Keratinocyte (primary cell): Measurements from ENCODE around the gene MYO7B. TPM values are rescaled to one million over a fixed set of nuclear protein-coding genes. Genes with fewer than 3 reads are reported as not detected.

ENCODE experiments used
- DNase-seq: peaks from one replicate; pipeline ENCODE4 v3.0.0-alpha.2; 2011; ENCODE audit warnings: low read depth, missing footprints, low spot score
- FAIRE-seq: peaks from 2 replicates; lab custom pipeline; 2011; peaks lifted over from hg19 to GRCh38; lab: Jason Lieb, UNC
- H2AFZ ChIP-seq: 2 replicates; pipeline ENCODE4 v1.6.0; 2012; ENCODE audit warnings: low read length, control low read depth, inconsistent platforms; ENCODE audit not compliant: control insufficient read depth
- H3K27ac ChIP-seq: 2 replicates; pipeline ENCODE4 v1.5.1; 2011; ENCODE audit warnings: low read length; ENCODE audit not compliant: control insufficient read depth, insufficient read depth
- H3K27me3 ChIP-seq: 3 replicates; pipeline ENCODE4 v1.6.0; 2011; ENCODE audit warnings: low read length; ENCODE audit not compliant: control insufficient read depth, insufficient read depth; ENCODE audit errors: extremely low read depth
- H3K36me3 ChIP-seq, 2 experiments: 2 replicates in 1 of 2; 3 replicates in 1 of 2; pipeline ENCODE4 v1.5.1; 2011; ENCODE audit warnings: low read length in 2 of 2, mild to moderate bottlenecking in 1 of 2; ENCODE audit not compliant: control insufficient read depth in 2 of 2, insufficient read depth in 2 of 2; ENCODE audit errors: extremely low read depth in 1 of 2
- H3K4me1 ChIP-seq: 3 replicates; pipeline ENCODE4 v1.5.1; 2011; ENCODE audit warnings: low read length; ENCODE audit not compliant: control insufficient read depth, insufficient read depth; ENCODE audit errors: extremely low read depth
- H3K4me2 ChIP-seq: 3 replicates; pipeline ENCODE4 v1.6.0; 2011; ENCODE audit warnings: low read depth, low read length; ENCODE audit not compliant: control insufficient read depth, insufficient read depth; ENCODE audit errors: extremely low read depth
- H3K4me3 ChIP-seq, 3 experiments: fragments of 200-600 bp in 1 of 3; sonication (generic) in 1 of 3; 2 replicates in 2 of 3; 3 replicates in 1 of 3; pipeline ENCODE4 v1.5.1; 2011 to 2016; ENCODE audit warnings: low read length in 3 of 3, mild to moderate bottlenecking in 3 of 3, control low read depth in 2 of 3, inconsistent platforms in 1 of 3, low read depth in 1 of 3, mixed read lengths in 1 of 3, mixed run types in 1 of 3, moderate library complexity in 1 of 3; ENCODE audit not compliant: control insufficient read depth in 2 of 3, insufficient read depth in 2 of 3; ENCODE audit errors: extremely low read depth in 1 of 3
- H3K79me2 ChIP-seq: 2 replicates; pipeline ENCODE4 v1.6.0; 2012; ENCODE audit warnings: low read length; ENCODE audit not compliant: control insufficient read depth, insufficient read depth
- H3K9ac ChIP-seq: 3 replicates; pipeline ENCODE4 v1.6.0; 2011; ENCODE audit warnings: low read length; ENCODE audit not compliant: control insufficient read depth, insufficient read depth; ENCODE audit errors: extremely low read depth
- H3K9me1 ChIP-seq: 3 replicates; pipeline ENCODE4 v1.6.0; 2011; ENCODE audit warnings: low read length; ENCODE audit not compliant: control insufficient read depth, insufficient read depth; ENCODE audit errors: extremely low read depth
- H3K9me3 ChIP-seq: 2 replicates; pipeline ENCODE4 v1.5.1; 2012; ENCODE audit warnings: low read depth, low read length; ENCODE audit not compliant: control insufficient read depth
- H4K20me1 ChIP-seq: 3 replicates; pipeline ENCODE4 v1.6.0; 2011; ENCODE audit warnings: low read length; ENCODE audit not compliant: control insufficient read depth, insufficient read depth; ENCODE audit errors: extremely low read depth
- CTCF ChIP-seq, 3 experiments: IDR thresholded peaks in 1 of 3; conservative IDR thresholded peaks in 1 of 3; optimal IDR thresholded peaks in 1 of 3; 2 replicates in 2 of 3; 3 replicates in 1 of 3; pipeline versions ENCODE3 to v1.5.1; 2011; ENCODE audit warnings: low read length in 3 of 3, mild to moderate bottlenecking in 3 of 3, moderate library complexity in 2 of 3, control low read depth in 1 of 3, inconsistent platforms in 1 of 3; ENCODE audit not compliant: insufficient read depth in 2 of 3; ENCODE audit errors: extremely low read depth in 1 of 3
- EZH2 ChIP-seq: IDR thresholded peaks from one replicate; pipeline ENCODE4 v1.6.1; 2012; ENCODE audit warnings: inconsistent platforms, mild to moderate bottlenecking, low read length, moderate library complexity
- dilution Hi-C: fragments of 300-500 bp; cut with MboI; formaldehyde crosslinking; loops from one replicate; pipeline ENCODE4 v1.7.0; 2020; ENCODE audit warnings: low sequenced_read_pairs; ENCODE audit not compliant: extremely low pct_ligation_motif_present
- polyA plus RNA-seq, 5 experiments: library from polyadenylated mRNA; depleted of rRNA in 3 of 5; stranded (reverse) in 3 of 5; stranded (forward) in 1 of 5; unstranded in 1 of 5; fragments of >200 nt; gene quantifications; 1 replicate in 1 of 5; 2 replicates in 3 of 5; 3 replicates in 1 of 5; pipeline versions ENCODE4 v1.2.1 to v1.2.3, GENCODE V29; 2011 to 2012; ENCODE audit warnings: missing spikeins in 2 of 5, low read depth in 1 of 5, low replicate concordance in 1 of 5

Gene MYO7B
- polyA plus RNA-seq, 1 donor (not counting 4 experiments of a cell fraction or from before 2014, with no cell fraction given), result not detected

- Histone ChIP-seq H2AFZ (no peak overlapping the region), H3K4me1 (no peaks in the 10 kb centered on the region), H3K9me3 (no peaks in the 10 kb centered on the region), H3K27ac (no peak overlapping the region), H3K79me2 (no peaks in the 10 kb centered on the region), H3K9me1 (no peaks in the 10 kb centered on the region), H3K36me3 (no peaks in the 10 kb centered on the region), H3K4me2 (no peak overlapping the region), H3K9ac (no peak overlapping the region), H4K20me1 (no peaks in the 10 kb centered on the region), H3K4me3 (no peak overlapping the region), H3K27me3 (peaks cover 5% of the 10 kb centered on the region)
- TF ChIP-seq CTCF (optimal IDR thresholded peaks at IDR 0.05 in 1 of 3, IDR thresholded peaks at IDR 0.05 in 1 of 3, conservative IDR thresholded peaks at IDR 0.05 in 1 of 3; ENCODE audit: extremely low read depth in 1 of 3, insufficient read depth in 2 of 3, low read length in 3 of 3), result no peak
- TF ChIP-seq EZH2, result no peak
- no peak for DNase-seq
- dilution Hi-C loops, result loop anchor here (25.0 kb wide), 1 partner anchor 102 kb away; the partner anchor contains the start of gene LIMS2
- FAIRE-seq, result no peak
These were observed 49.9 kb downstream of the MYO7B start for GRCh38 chr2:127585270-127585807.

GRCh38 chr2:127586136-127586535, 50.7 kb downstream of the MYO7B start:
- dilution Hi-C loops, result loop anchor here (25.0 kb wide), 1 partner anchor 101 kb away; the partner anchor contains the start of gene LIMS2
- no peaks in the 10 kb centered on the region for H4K20me1 ChIP-seq
- no peaks in the 10 kb centered on the region for H3K4me1 ChIP-seq
- no peak overlapping the region for H3K27ac ChIP-seq
- H3K79me2 ChIP-seq, result no peaks in the 10 kb centered on the region
- peaks cover 5% of the 10 kb centered on the region for H3K27me3 ChIP-seq
- FAIRE-seq (no peak), DNase-seq (no peak)
- H3K4me2 ChIP-seq, result no peak overlapping the region
- no peaks in the 10 kb centered on the region for H3K36me3 ChIP-seq
- H3K9me1 ChIP-seq, result no peaks in the 10 kb centered on the region
- TF ChIP-seq CTCF (optimal IDR thresholded peaks at IDR 0.05 in 1 of 3, IDR thresholded peaks at IDR 0.05 in 1 of 3, conservative IDR thresholded peaks at IDR 0.05 in 1 of 3; ENCODE audit: extremely low read depth in 1 of 3, insufficient read depth in 2 of 3, low read length in 3 of 3) (no peak), EZH2 (no peak)
- no peak overlapping the region for H3K9ac ChIP-seq
- no peak overlapping the region for H3K4me3 ChIP-seq
- H2AFZ ChIP-seq, result no peak overlapping the region
- H3K9me3 ChIP-seq, result no peaks in the 10 kb centered on the region
